Thyroid gland (tissue), 4 donors: ENCODE measurements around the gene COX6B2.

Experiments used
- POLR2A ChIP-seq, 2 donors: fragments of 450-650 bp; IDR thresholded peaks; one replicate each; pipeline ENCODE4 v1.6.1; 2017; ENCODE audit warnings: antibody characterized with exemption in 2 of 2, mild to moderate bottlenecking in 2 of 2, moderate library complexity in 1 of 2
- TF ChIP-seq, protein P1 (sequence below), 6 experiments: fragments of 200-600 bp in 3 of 6; fragments of 450-650 bp in 3 of 6; sonication (generic) in 3 of 6; IDR thresholded peaks; one replicate each; pipeline ENCODE4 v1.5.1; 2016 to 2019; ENCODE audit warnings: antibody characterized with exemption in 6 of 6, mild to moderate bottlenecking in 2 of 6, inconsistent platforms in 1 of 6, moderate library complexity in 1 of 6

DNA sequence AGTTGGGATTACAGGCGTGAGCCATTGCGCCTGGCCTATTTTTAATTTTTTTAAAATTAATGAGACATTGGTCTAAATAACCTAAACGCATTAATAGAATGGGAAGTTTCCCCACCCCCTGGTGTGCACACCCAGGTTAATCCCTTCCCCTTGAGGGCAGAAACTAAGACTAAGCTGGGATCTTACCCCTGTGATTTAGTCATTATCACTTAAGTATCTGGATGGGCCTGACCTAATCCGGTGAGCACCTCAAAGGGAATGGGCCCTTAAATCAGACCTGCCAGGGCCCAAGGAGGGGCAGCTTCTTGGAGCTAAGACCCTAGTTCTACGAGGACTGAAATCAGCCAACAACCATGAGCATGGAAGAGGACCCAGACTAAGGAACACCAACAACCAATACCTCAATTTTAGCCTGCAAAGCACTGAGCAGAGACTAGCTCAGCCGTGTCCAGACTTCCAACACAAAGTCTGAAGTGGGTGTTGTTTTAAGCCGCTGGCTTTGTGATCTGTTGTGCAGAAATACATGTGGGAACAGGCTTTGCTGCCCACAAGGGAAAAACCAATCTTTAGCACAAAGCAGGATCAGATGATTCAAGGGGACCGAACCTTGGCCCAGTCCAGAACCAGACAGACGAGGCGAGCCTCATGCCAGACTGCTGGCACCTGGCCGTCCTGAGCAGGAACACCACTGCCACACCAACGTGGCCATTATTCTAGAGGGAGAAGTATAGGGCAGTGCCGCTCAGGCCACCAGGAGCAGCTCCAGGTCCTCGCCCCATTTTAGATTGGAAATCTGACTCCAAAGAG is 46.0 kb upstream of the COX6B2 start:
- TF ChIP-seq, protein P1, sequence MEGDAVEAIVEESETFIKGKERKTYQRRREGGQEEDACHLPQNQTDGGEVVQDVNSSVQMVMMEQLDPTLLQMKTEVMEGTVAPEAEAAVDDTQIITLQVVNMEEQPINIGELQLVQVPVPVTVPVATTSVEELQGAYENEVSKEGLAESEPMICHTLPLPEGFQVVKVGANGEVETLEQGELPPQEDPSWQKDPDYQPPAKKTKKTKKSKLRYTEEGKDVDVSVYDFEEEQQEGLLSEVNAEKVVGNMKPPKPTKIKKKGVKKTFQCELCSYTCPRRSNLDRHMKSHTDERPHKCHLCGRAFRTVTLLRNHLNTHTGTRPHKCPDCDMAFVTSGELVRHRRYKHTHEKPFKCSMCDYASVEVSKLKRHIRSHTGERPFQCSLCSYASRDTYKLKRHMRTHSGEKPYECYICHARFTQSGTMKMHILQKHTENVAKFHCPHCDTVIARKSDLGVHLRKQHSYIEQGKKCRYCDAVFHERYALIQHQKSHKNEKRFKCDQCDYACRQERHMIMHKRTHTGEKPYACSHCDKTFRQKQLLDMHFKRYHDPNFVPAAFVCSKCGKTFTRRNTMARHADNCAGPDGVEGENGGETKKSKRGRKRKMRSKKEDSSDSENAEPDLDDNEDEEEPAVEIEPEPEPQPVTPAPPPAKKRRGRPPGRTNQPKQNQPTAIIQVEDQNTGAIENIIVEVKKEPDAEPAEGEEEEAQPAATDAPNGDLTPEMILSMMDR (IDR thresholded peaks at IDR 0.05): no peak
- TF ChIP-seq POLR2A (IDR thresholded peaks at IDR 0.05): no peak
